ENCODE measurements around the gene WDR13. TPM values are rescaled to one million over a fixed set of nuclear protein-coding genes. Genes with fewer than 3 reads are reported as not detected.

The WDR13 gene
- total RNA-seq, 1 donor from 2014 or later = 121 TPM

GRCh38 chrX:48576108-48576507 is 21.2 kb upstream of the WDR13 start:
- H3K36me3 ChIP-seq (ENCODE audit: control insufficient read depth, insufficient read depth, low read length) = peaks cover 9% of the 10 kb centered on the region
- no peak for TF ChIP-seq CTCF (IDR thresholded peaks at IDR 0.05; ENCODE audit: insufficient read depth, low read length, severe bottlenecking)
- no peak for DNase-seq (ENCODE audit: low read depth)
- no peaks in the 10 kb centered on the region for H3K27me3 ChIP-seq (ENCODE audit: control insufficient read depth, insufficient read depth, low read length)
- H3K4me3 ChIP-seq (ENCODE audit: low read depth, low read length) = peak overlapping the region; percentile 80
- no peak for FAIRE-seq

GRCh38 chrX:48578661-48579128 is 18.6 kb upstream of the WDR13 start:
- TF ChIP-seq CTCF (IDR thresholded peaks at IDR 0.05; ENCODE audit: insufficient read depth, low read length, severe bottlenecking) = no peak
- Histone ChIP-seq H3K27me3 (ENCODE audit: control insufficient read depth, insufficient read depth, low read length) (no peaks in the 10 kb centered on the region), H3K36me3 (ENCODE audit: control insufficient read depth, insufficient read depth, low read length) (peaks cover 9% of the 10 kb centered on the region), H3K4me3 (ENCODE audit: low read depth, low read length) (no peak overlapping the region)
- no peak for FAIRE-seq
- DNase-seq (ENCODE audit: low read depth) = no peak

GRCh38 chrX:48579259-48579658 is 18.0 kb upstream of the WDR13 start:
- H3K36me3 ChIP-seq (ENCODE audit: control insufficient read depth, insufficient read depth, low read length) = peaks cover 9% of the 10 kb centered on the region
- peak; percentile 29 for DNase-seq (ENCODE audit: low read depth)
- TF ChIP-seq CTCF (IDR thresholded peaks at IDR 0.05; ENCODE audit: insufficient read depth, low read length, severe bottlenecking) = no peak
- no peak for FAIRE-seq
- H3K4me3 ChIP-seq (ENCODE audit: low read depth, low read length) = no peak overlapping the region
- no peaks in the 10 kb centered on the region for H3K27me3 ChIP-seq (ENCODE audit: control insufficient read depth, insufficient read depth, low read length)

- FAIRE-seq = no peak
- H3K27me3 ChIP-seq (ENCODE audit: control insufficient read depth, insufficient read depth, low read length) = no peaks in the 10 kb centered on the region
- H3K36me3 ChIP-seq (ENCODE audit: control insufficient read depth, insufficient read depth, low read length) = peaks cover 6% of the 10 kb centered on the region
- H3K4me3 ChIP-seq (ENCODE audit: low read depth, low read length) = no peak overlapping the region
- TF ChIP-seq CTCF (IDR thresholded peaks at IDR 0.05; ENCODE audit: insufficient read depth, low read length, severe bottlenecking) = no peak
- peak; percentile 72 for DNase-seq (ENCODE audit: low read depth)
These were observed 16.6 kb upstream of the WDR13 start for GRCh38 chrX:48580662-48581061.

- no peak for DNase-seq (ENCODE audit: low read depth)
- FAIRE-seq = no peak
- Histone ChIP-seq H3K36me3 (ENCODE audit: control insufficient read depth, insufficient read depth, low read length) (no peaks in the 10 kb centered on the region), H3K27me3 (ENCODE audit: control insufficient read depth, insufficient read depth, low read length) (no peaks in the 10 kb centered on the region), H3K4me3 (ENCODE audit: low read depth, low read length) (no peak overlapping the region)
- no peak for TF ChIP-seq CTCF (IDR thresholded peaks at IDR 0.05; ENCODE audit: insufficient read depth, low read length, severe bottlenecking)
These were observed 12.6 kb upstream of the WDR13 start for GRCh38 chrX:48584698-48585097.

- no peak overlapping the region for H3K4me3 ChIP-seq (ENCODE audit: low read depth, low read length)
- H3K27me3 ChIP-seq (ENCODE audit: control insufficient read depth, insufficient read depth, low read length) = no peaks in the 10 kb centered on the region
- FAIRE-seq = no peak
- H3K36me3 ChIP-seq (ENCODE audit: control insufficient read depth, insufficient read depth, low read length) = no peaks in the 10 kb centered on the region
- TF ChIP-seq CTCF (IDR thresholded peaks at IDR 0.05; ENCODE audit: insufficient read depth, low read length, severe bottlenecking) = no peak
- DNase-seq (ENCODE audit: low read depth) = no peak
These were observed 7.7 kb upstream of the WDR13 start for GRCh38 chrX:48589482-48590162.
